HG03039 (cell line): ENCODE data around the gene C3orf49.
A peak's percentile ranks its signal among the peaks of the same experiment; 100 is the strongest.

ENCODE experiments used
- ATAC-seq: cut with Tn5 transposase; IDR thresholded peaks from one replicate; pipeline ENCODE4 v1.9.1; 2021; ENCODE audit warnings: mild to moderate bottlenecking, moderate library complexity; ENCODE audit not compliant: unreplicated experiment

The C3orf49 gene

DNA sequence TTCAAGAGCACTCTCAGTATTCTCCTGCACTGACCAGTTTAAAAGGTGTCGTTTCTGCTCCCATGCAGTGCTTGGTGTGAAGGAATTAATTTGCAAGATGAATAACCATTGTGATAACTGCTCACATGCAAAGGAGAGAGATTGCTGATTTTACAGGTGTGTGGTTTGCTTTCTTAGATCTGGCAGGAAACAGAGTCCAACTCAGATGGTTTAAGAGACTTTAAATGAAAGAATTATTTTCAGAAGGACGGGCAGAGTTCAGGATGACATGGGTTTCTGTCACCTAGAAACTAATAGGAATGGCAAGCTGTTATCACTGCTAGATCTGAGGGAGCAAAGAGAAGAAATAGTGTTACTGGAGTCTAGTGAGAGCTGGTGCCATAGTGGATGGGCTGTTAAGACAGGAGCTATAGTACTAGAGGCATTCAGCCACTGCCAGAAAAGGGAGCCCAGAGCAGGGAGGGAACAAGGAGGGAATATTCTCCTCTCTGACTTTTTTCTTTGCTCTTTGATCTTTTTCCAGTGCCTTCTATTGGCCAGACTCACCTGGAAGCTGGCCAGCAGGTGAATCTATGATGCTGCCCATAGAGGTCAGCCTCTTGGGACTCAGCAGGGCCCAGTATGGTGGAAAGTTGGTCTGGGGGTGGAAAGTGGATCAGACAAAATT lies 59.4 kb downstream of the C3orf49 start:
- no peak for ATAC-seq

DNA sequence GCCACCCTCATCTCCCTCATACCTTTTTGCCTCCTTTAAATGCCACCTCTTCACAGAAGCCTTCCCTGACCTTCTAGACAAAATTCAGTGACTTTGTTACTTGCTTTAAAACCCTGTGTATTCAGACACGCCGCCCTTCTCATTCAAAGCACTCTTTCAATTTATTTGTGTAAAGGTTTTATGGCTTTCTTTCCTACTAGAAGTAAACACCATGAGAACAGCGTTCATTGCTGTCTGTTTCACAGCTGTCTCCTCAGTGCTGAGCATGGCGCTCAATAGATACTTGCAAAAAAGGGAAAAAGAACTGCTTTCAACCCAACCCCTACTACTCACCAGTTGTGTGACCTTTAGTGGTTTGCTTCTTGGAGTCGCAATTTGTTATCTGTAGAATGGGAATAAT lies 61.6 kb downstream of the C3orf49 start:
- ATAC-seq: no peak

DNA sequence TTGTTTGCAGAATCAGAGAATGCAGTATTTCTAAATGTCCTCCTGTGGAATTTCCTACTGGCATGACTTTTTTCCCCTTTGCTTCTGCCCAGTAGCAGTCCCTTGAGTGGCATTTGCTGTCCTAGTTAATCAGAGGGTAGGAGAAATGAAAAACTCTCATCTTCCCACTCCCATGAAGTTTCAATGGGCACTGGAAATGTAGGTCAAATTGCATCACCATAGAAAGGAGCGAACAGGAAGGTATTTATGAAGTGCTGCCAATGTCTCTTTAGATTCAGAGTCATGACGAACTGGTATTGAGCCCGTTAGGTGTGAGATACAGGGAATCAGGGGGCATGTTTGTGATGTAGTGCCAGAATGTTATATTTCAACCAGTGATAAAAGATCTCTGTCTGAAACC lies 67.8 kb downstream of the C3orf49 start:
- no peak for ATAC-seq

DNA sequence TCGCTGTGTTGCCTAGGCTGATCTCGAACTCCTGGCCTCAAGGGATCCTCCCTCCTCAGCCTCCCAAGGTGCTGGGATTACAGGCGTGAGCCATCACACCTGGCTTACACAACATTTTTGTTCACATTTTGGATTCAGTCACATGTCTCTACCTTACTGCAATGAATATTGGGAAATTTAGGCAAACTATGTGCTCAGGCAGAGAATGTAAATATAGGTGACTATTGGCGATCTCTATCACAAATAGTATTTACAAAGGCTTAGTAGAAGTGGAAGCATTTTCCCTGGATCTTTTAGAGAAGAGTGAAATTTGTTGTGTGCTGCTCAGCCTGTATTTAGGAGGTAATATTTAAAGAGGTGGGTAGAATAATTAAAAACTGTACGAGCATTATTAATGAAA lies 72.4 kb downstream of the C3orf49 start:
- ATAC-seq: no peak

DNA sequence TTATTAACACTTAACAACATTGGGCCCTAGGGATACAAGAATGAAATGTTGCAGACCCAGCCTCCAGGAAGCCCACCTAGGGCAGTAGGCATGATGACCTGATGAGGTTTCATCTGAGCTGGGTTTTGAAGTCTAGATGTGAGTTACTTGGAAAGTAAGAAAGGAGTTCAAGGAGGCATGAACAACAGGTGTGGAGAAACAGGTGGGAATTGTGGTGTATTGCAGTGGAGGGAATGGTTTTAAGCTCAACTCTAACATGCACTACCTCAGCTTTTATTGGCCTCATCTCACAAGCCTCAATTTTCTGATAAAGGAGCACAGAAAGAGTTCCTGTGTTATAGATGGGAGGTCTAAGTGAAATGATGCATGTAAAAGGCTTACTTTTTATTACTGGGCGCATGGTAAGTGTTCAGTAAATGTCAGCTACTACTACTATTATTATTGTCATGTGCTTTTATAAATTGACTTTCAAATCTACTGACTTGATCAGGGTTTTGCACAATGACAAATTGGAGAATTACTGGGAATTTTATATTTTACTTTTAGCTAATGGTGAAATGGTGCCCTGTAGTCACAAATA lies 73.8 kb downstream of the C3orf49 start:
- ATAC-seq: no peak

DNA sequence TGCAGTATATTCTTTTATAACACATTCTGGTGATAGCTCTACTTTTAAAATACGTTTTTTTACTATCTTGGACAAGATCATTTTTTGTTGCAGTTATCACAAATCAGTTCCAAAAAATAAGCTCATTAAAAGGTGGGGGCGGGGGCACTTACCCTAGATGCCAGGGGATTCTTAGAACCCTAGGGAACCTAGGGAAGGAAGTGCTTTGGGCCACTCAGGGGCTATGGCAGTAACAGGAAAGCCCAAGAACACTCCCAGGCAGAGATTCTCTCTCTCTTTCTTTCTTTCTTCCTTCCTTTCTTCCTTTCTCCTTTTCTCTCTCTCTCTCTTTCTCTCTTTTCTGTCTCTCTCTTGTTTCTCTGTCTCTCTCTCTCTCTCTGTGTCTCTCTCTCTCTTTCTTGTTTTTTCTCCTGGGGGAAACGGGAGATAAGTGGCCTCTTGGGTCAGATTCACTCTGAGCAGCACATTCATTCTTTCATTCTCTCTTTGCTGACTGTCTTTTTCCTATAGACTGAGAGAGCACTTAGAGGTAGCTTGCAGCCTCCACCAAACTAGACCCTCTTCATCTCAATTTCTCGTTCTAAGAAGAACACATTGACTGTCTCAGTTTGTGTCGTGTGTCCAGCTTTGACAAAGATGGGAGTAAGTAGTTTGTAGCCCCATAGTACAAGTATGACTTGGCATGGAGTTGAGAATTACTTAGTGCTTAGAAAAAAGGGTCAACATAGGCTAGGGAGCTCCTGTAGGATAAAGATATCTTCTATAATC lies 76.5 kb downstream of the C3orf49 start:
- ATAC-seq: no peak

DNA sequence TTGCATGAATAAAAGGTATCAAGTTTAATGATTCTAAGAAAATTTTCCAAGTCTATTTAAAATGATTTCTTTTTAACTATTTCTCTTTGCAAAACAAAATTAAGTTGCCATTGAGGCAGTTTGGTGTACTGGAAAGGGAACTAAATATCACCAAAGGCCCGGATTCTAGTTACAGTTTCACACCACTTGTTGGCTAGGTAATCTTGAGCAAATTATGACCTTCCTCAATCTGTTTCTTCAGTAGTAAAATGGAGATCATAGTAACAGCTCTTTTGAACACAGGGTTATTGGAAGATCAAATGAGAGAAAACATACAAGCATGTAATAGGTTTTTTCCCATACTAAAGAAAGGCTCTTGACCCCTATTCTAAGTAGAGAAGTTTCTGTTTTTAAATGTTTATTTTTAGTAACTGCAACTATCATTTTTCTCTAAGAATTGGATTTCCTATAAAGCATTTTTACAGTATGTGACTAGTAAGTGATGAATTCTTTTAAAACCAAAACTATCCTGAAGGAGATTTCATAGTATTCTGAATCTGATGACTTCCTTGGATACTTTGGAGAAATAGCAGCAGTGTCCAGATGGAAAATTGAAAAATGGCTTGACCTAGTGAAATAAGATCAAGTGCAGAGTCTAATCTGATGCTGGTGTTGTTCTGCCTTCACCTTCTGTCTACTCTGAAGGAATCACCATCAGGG lies 77.4 kb downstream of the C3orf49 start:
- ATAC-seq: peak; percentile 71
